Measurements from ENCODE around the gene CLPTM1L. TPM values are rescaled to one million over a fixed set of nuclear protein-coding genes. Genes with fewer than 3 reads are reported as not detected.
A peak's percentile ranks its signal among the peaks of the same experiment; 100 is the strongest.
"Not testable (repeated sequence)": the region's sequence is repeated elsewhere in the genome, so short reads cannot be mapped to it uniquely, and the experiment has no call there.

The CLPTM1L gene
- total and polyA plus RNA-seq, 2 donors from 2014 or later: 96.6 to 135 TPM

GRCh38 chr5:1285883-1286291, 59.0 kb downstream of the CLPTM1L start:
- no peak for FAIRE-seq
- H3K4me3 ChIP-seq (ENCODE audit: low read length in 3 of 3): no peak overlapping the region

GRCh38 chr5:1285141-1285540, 59.8 kb downstream of the CLPTM1L start:
- Histone ChIP-seq H3K4me1 (ENCODE audit: control insufficient read depth in 2 of 3, insufficient read depth in 2 of 3, low read depth in 1 of 3, low read length in 3 of 3) (no peaks in the 10 kb centered on the region), H3K4me3 (ENCODE audit: low read length in 3 of 3) (no peak overlapping the region), H3K9ac (ENCODE audit: low read length in 3 of 3) (no peak overlapping the region), H3K36me3 (ENCODE audit: control insufficient read depth in 2 of 3, insufficient read depth in 3 of 3, low read length in 3 of 3) (no peaks in the 10 kb centered on the region), H3K27ac (ENCODE audit: low read depth in 2 of 2, low read length in 2 of 2) (no peak overlapping the region), H3K27me3 (ENCODE audit: control insufficient read depth, insufficient read depth, low read length) (no peaks in the 10 kb centered on the region), H3K9me3 (ENCODE audit: control insufficient read depth in 2 of 3, insufficient read depth in 1 of 3, low read length in 3 of 3) (no peaks in the 10 kb centered on the region)
- no peak for FAIRE-seq
- peak in 2 of 5 donors; percentile 5 to 42 for DNase-seq
- intact Hi-C loops (cut with DNase I): no loop called here
- TF ChIP-seq CTCF (IDR thresholded peaks at IDR 0.05; ENCODE audit: borderline replicate concordance, extremely low read depth, insufficient read depth): no peak

More at GRCh38 chr5:1285883-1286291, 59.0 kb downstream of the CLPTM1L start:
- Histone ChIP-seq H3K27me3 (ENCODE audit: control insufficient read depth, insufficient read depth, low read length) (no peaks in the 10 kb centered on the region), H3K4me1 (ENCODE audit: control insufficient read depth in 2 of 3, insufficient read depth in 2 of 3, low read depth in 1 of 3, low read length in 3 of 3) (no peaks in the 10 kb centered on the region), H3K9me3 (ENCODE audit: control insufficient read depth in 2 of 3, insufficient read depth in 1 of 3, low read length in 3 of 3) (no peaks in the 10 kb centered on the region), H3K9ac (ENCODE audit: low read length in 3 of 3) (no peak overlapping the region), H3K36me3 (ENCODE audit: control insufficient read depth in 2 of 3, insufficient read depth in 3 of 3, low read length in 3 of 3) (no peaks in the 10 kb centered on the region), H3K27ac (ENCODE audit: low read depth in 2 of 2, low read length in 2 of 2) (no peak overlapping the region)
- TF ChIP-seq CTCF (IDR thresholded peaks at IDR 0.05; ENCODE audit: borderline replicate concordance, extremely low read depth, insufficient read depth): no peak
- intact Hi-C loops (cut with DNase I): no loop called here
- DNase-seq: peak in 2 of 5 donors; percentile 23 to 55

- H3K9ac ChIP-seq (ENCODE audit: low read length in 3 of 3); H3K27me3 ChIP-seq (ENCODE audit: control insufficient read depth, insufficient read depth, low read length); H3K9me3 ChIP-seq (ENCODE audit: control insufficient read depth in 2 of 3, insufficient read depth in 1 of 3, low read length in 3 of 3); FAIRE-seq; H3K36me3 ChIP-seq (ENCODE audit: control insufficient read depth in 2 of 3, insufficient read depth in 3 of 3, low read length in 3 of 3); H3K27ac ChIP-seq (ENCODE audit: low read depth in 2 of 2, low read length in 2 of 2); intact Hi-C loops (cut with DNase I); H3K4me3 ChIP-seq (ENCODE audit: low read length in 3 of 3); H3K4me1 ChIP-seq (ENCODE audit: control insufficient read depth in 2 of 3, insufficient read depth in 2 of 3, low read depth in 1 of 3, low read length in 3 of 3): not testable (repeated sequence)
- DNase-seq: peak in 2 of 5 donors; percentile 20 to 37
Observed at GRCh38 chr5:1284336-1284970, 60.4 kb downstream of the CLPTM1L start.

- H3K9ac ChIP-seq (ENCODE audit: low read length in 3 of 3); H3K27me3 ChIP-seq (ENCODE audit: control insufficient read depth, insufficient read depth, low read length); H3K27ac ChIP-seq (ENCODE audit: low read depth in 2 of 2, low read length in 2 of 2); H3K9me3 ChIP-seq (ENCODE audit: control insufficient read depth in 2 of 3, insufficient read depth in 1 of 3, low read length in 3 of 3); H3K4me1 ChIP-seq (ENCODE audit: control insufficient read depth in 2 of 3, insufficient read depth in 2 of 3, low read depth in 1 of 3, low read length in 3 of 3); H3K4me3 ChIP-seq (ENCODE audit: low read length in 3 of 3); H3K36me3 ChIP-seq (ENCODE audit: control insufficient read depth in 2 of 3, insufficient read depth in 3 of 3, low read length in 3 of 3); intact Hi-C loops (cut with DNase I); FAIRE-seq: not testable (repeated sequence)
- DNase-seq: peak in 1 of 5 donors; percentile 65
Observed at GRCh38 chr5:1283729-1284041, 61.2 kb downstream of the CLPTM1L start.

GRCh38 chr5:1282993-1283728, 61.7 kb downstream of the CLPTM1L start:
- H3K36me3 ChIP-seq (ENCODE audit: control insufficient read depth in 2 of 3, insufficient read depth in 3 of 3, low read length in 3 of 3); H3K27me3 ChIP-seq (ENCODE audit: control insufficient read depth, insufficient read depth, low read length); H3K4me1 ChIP-seq (ENCODE audit: control insufficient read depth in 2 of 3, insufficient read depth in 2 of 3, low read depth in 1 of 3, low read length in 3 of 3); H3K4me3 ChIP-seq (ENCODE audit: low read length in 3 of 3); H3K9me3 ChIP-seq (ENCODE audit: control insufficient read depth in 2 of 3, insufficient read depth in 1 of 3, low read length in 3 of 3); FAIRE-seq; H3K27ac ChIP-seq (ENCODE audit: low read depth in 2 of 2, low read length in 2 of 2); H3K9ac ChIP-seq (ENCODE audit: low read length in 3 of 3); intact Hi-C loops (cut with DNase I): not testable (repeated sequence)
- DNase-seq: peak in 2 of 5 donors; percentile 23 to 49

All from kidney (tissue), 14 donors.